H1 (cell line): ENCODE measurements around the gene CCNT2. TPM values are rescaled to one million over a fixed set of nuclear protein-coding genes. Genes with fewer than 3 reads are reported as not detected.

ENCODE experiments used
- CTCF ChIA-PET: fragments of 300-600 bp; sonication (Branson Sonifier 250); formaldehyde crosslinking; loops from one replicate; lab custom pipeline; 2021; ENCODE audit not compliant: partially characterized antibody; lab: Charles Lee
- POLR2A ChIA-PET: fragments of 300-600 bp; sonication (Branson Sonifier 250); formaldehyde crosslinking; loops from one replicate; lab custom pipeline; 2021; ENCODE audit warnings: inconsistent platforms; ENCODE audit not compliant: partially characterized antibody; lab: Charles Lee
- DNase-seq, 2 experiments: peaks; one replicate each; pipeline versions ENCODE4 v3.0.0 to v3.0.0-alpha.2; 2010 to 2022; ENCODE audit warnings: low spot score in 2 of 2, low read depth in 1 of 2, mixed read lengths in 1 of 2
- FAIRE-seq: peaks from 2 replicates; lab custom pipeline; 2011; peaks lifted over from hg19 to GRCh38; lab: Jason Lieb, UNC
- H2AFZ ChIP-seq: 2 replicates; pipeline ENCODE4 v1.8.1; 2012; ENCODE audit warnings: low read length, inconsistent platforms
- H2AK5ac ChIP-seq: 2 replicates; pipeline ENCODE4 v1.6.1; 2013; ENCODE audit warnings: low read depth, low read length
- H2BK120ac ChIP-seq: replicated peaks from 2 replicates; pipeline ENCODE3; 2013; ENCODE audit warnings: low read depth, low read length, inconsistent platforms
- H2BK12ac ChIP-seq: 2 replicates; pipeline ENCODE4 v1.6.1; 2013; ENCODE audit warnings: low read depth, low read length
- H2BK15ac ChIP-seq: 2 replicates; pipeline ENCODE4 v1.6.1; 2013; ENCODE audit warnings: low read length
- H2BK20ac ChIP-seq: 2 replicates; pipeline ENCODE4 v1.6.1; 2013; ENCODE audit warnings: low read length
- H2BK5ac ChIP-seq: 2 replicates; pipeline ENCODE4 v1.6.1; 2013; ENCODE audit warnings: low read depth, low read length
- H3K14ac ChIP-seq: 2 replicates; pipeline ENCODE4 v1.6.1; 2013; ENCODE audit warnings: inconsistent platforms; ENCODE audit not compliant: insufficient read length
- H3K18ac ChIP-seq: 2 replicates; pipeline ENCODE4 v1.6.1; 2013; ENCODE audit warnings: low read length; ENCODE audit errors: extremely low read depth
- H3K23ac ChIP-seq: 2 replicates; pipeline ENCODE4 v1.6.1; 2013; ENCODE audit warnings: inconsistent platforms; ENCODE audit not compliant: insufficient read length
- H3K23me2 ChIP-seq: 2 replicates; pipeline ENCODE4 v1.6.1; 2013; ENCODE audit warnings: low read depth, low read length
- H3K27ac ChIP-seq: 2 replicates; pipeline ENCODE4 v1.6.1; 2011; ENCODE audit warnings: low read depth, low read length, inconsistent platforms
- H3K27me3 ChIP-seq, 4 experiments: replicated peaks in 1 of 4; 1 replicate in 1 of 4; 2 replicates in 3 of 4; pipeline versions ENCODE4 v1.6.1 to v1.8.1; 2011 to 2013; ENCODE audit warnings: low read length in 3 of 4, mild to moderate bottlenecking in 3 of 4, inconsistent platforms in 2 of 4, mixed read lengths in 2 of 4, moderate library complexity in 1 of 4; ENCODE audit not compliant: control insufficient read depth in 3 of 4, insufficient read depth in 3 of 4; ENCODE audit errors: extremely low read depth in 1 of 4
- H3K36me3 ChIP-seq, 4 experiments: 2 replicates each; pipeline versions ENCODE4 v1.6.1 to v1.8.1; 2011 to 2013; ENCODE audit warnings: mild to moderate bottlenecking in 4 of 4, low read length in 3 of 4, moderate library complexity in 2 of 4, control low read depth in 1 of 4, inconsistent platforms in 1 of 4; ENCODE audit not compliant: insufficient read depth in 4 of 4, control insufficient read depth in 2 of 4
- H3K4ac ChIP-seq: replicated peaks from 2 replicates; pipeline ENCODE3; 2013; ENCODE audit warnings: low read length, low read depth, mixed read lengths, inconsistent platforms; ENCODE audit not compliant: insufficient read length
- H3K4me1 ChIP-seq, 4 experiments: replicated peaks in 1 of 4; 1 replicate in 1 of 4; 2 replicates in 3 of 4; pipeline versions ENCODE4 v1.6.1 to v1.8.1; 2011 to 2013; ENCODE audit warnings: low read length in 3 of 4, inconsistent platforms in 2 of 4, mixed read lengths in 1 of 4; ENCODE audit not compliant: insufficient read depth in 4 of 4, control insufficient read depth in 3 of 4
- H3K4me2 ChIP-seq, 2 experiments: 2 replicates each; pipeline versions ENCODE4 v1.6.1 to v1.8.1; 2011 to 2013; ENCODE audit warnings: low read depth in 2 of 2, low read length in 2 of 2, control low read depth in 1 of 2, inconsistent platforms in 1 of 2, mild to moderate bottlenecking in 1 of 2; ENCODE audit not compliant: insufficient read depth in 1 of 2
- H3K4me3 ChIP-seq, 4 experiments: fragments of 200-600, 300-600 bp in 1 of 4; sonication (generic), shearing (Covaris generic), sonication (Bioruptor Twin) in 1 of 4; 2 replicates each; pipeline versions ENCODE4 v1.5.1 to v1.8.1; 2011 to 2016; ENCODE audit warnings: low read length in 4 of 4, low read depth in 3 of 4, control low read depth in 2 of 4, inconsistent platforms in 2 of 4, mild to moderate bottlenecking in 2 of 4, mixed read lengths in 1 of 4, moderate library complexity in 1 of 4; ENCODE audit not compliant: insufficient read depth in 2 of 4; ENCODE audit errors: extremely low read depth in 1 of 4
- H3K56ac ChIP-seq: replicated peaks from 2 replicates; pipeline ENCODE3; 2013; ENCODE audit warnings: low read depth, mild to moderate bottlenecking, mixed read lengths, low read length, inconsistent platforms; ENCODE audit not compliant: insufficient read length
- H3K79me1 ChIP-seq: 2 replicates; pipeline ENCODE4 v1.6.1; 2013; ENCODE audit warnings: low read depth, low read length, control low read depth
- H3K79me2 ChIP-seq, 2 experiments: 2 replicates each; pipeline versions ENCODE4 v1.6.1 to v1.8.1; 2012 to 2013; ENCODE audit warnings: low read length in 2 of 2, mild to moderate bottlenecking in 2 of 2, inconsistent platforms in 1 of 2; ENCODE audit not compliant: insufficient read depth in 2 of 2, control insufficient read depth in 1 of 2
- H3K9ac ChIP-seq, 4 experiments: replicated peaks in 1 of 4; 1 replicate in 1 of 4; 2 replicates in 3 of 4; pipeline versions ENCODE4 v1.6.1 to v1.8.1; 2011 to 2013; ENCODE audit warnings: low read depth in 3 of 4, low read length in 3 of 4, control low read depth in 2 of 4, mild to moderate bottlenecking in 2 of 4, moderate library complexity in 2 of 4, inconsistent platforms in 1 of 4; ENCODE audit errors: extremely low read depth in 1 of 4
- H3K9me3 ChIP-seq, 2 experiments: 2 replicates each; pipeline versions ENCODE4 v1.6.1 to v1.8.1; 2012 to 2013; ENCODE audit warnings: mild to moderate bottlenecking in 2 of 2, moderate library complexity in 2 of 2, control low read depth in 1 of 2, inconsistent platforms in 1 of 2, low read depth in 1 of 2, low read length in 1 of 2, mixed read lengths in 1 of 2; ENCODE audit not compliant: insufficient read depth in 2 of 2
- H4K20me1 ChIP-seq, 2 experiments: replicated peaks in 1 of 2; 2 replicates each; pipeline versions ENCODE3 to v1.8.1; 2011 to 2013; ENCODE audit warnings: inconsistent platforms in 2 of 2, low read length in 2 of 2, mild to moderate bottlenecking in 1 of 2; ENCODE audit not compliant: insufficient read depth in 2 of 2, control insufficient read depth in 1 of 2
- H4K5ac ChIP-seq: 2 replicates; pipeline ENCODE4 v1.6.1; 2013; ENCODE audit warnings: low read length, low read depth, mixed read lengths, inconsistent platforms; ENCODE audit not compliant: insufficient read length
- H4K8ac ChIP-seq: 2 replicates; pipeline ENCODE4 v1.8.0; 2013; ENCODE audit warnings: mild to moderate bottlenecking, moderate library complexity, low read length, inconsistent platforms; ENCODE audit not compliant: insufficient read depth; ENCODE audit errors: extremely low read depth
- H4K91ac ChIP-seq: replicated peaks from 2 replicates; pipeline ENCODE3; 2013; ENCODE audit warnings: low read length, mixed read lengths, inconsistent platforms; ENCODE audit not compliant: insufficient read length
- BRCA1 ChIP-seq: IDR thresholded peaks from 2 replicates; pipeline ENCODE4 v1.6.1; 2012; ENCODE audit warnings: low read depth, low read length, improper control_type of control experiment
- CHD1 ChIP-seq: IDR thresholded peaks from 2 replicates; pipeline ENCODE4 v1.6.1; 2012; ENCODE audit warnings: low read depth, low read length, improper control_type of control experiment
- CHD2 ChIP-seq: IDR thresholded peaks from 2 replicates; pipeline ENCODE4 v1.6.1; 2012; ENCODE audit warnings: low read length, improper control_type of control experiment
- E2F6 ChIP-seq: IDR thresholded peaks from 2 replicates; pipeline ENCODE4 v1.6.1; 2012; ENCODE audit warnings: inconsistent platforms
- EGR1 ChIP-seq: IDR thresholded peaks from 2 replicates; pipeline ENCODE4 v1.6.1; 2011; ENCODE audit warnings: low read depth, low read length, borderline replicate concordance
- FOSL1 ChIP-seq: IDR thresholded peaks from 2 replicates; pipeline ENCODE4 v1.6.1; 2011; ENCODE audit warnings: mild to moderate bottlenecking, low read depth, low read length, moderate library complexity; ENCODE audit not compliant: insufficient read depth
- GABPA ChIP-seq: IDR thresholded peaks from 2 replicates; pipeline ENCODE4 v1.6.1; 2011; ENCODE audit warnings: mild to moderate bottlenecking, low read length, moderate library complexity, borderline replicate concordance; ENCODE audit not compliant: insufficient read depth
- SP1 ChIP-seq: IDR thresholded peaks from 2 replicates; pipeline ENCODE4 v1.6.1; 2011; ENCODE audit warnings: low read depth, low read length
- polyA plus RNA-seq, 7 experiments: library from polyadenylated mRNA; depleted of rRNA in 3 of 7; stranded (reverse) in 5 of 7; unstranded in 2 of 7; fragments of >200 nt in 5 of 7; fragments of 200-250 nt in 2 of 7; gene quantifications; 1 replicate in 5 of 7; 2 replicates in 1 of 7; 4 replicates in 1 of 7; pipeline versions ENCODE4 v1.2.1 to v1.2.3, GENCODE V29; 2011 to 2013; ENCODE audit warnings: missing spikeins in 2 of 7, mixed read lengths in 2 of 7
- total RNA-seq: library from RNA; stranded (reverse); fragmentation: NEBNext Ultra II Directional; extraction: Animal tissue kit (Norgen Biotek cat#: 25700); gene quantifications from 2 replicates; pipeline ENCODE4 v1.2.1, GENCODE V29; 2021
- TF ChIP-seq, protein P1 (sequence below): IDR thresholded peaks from 2 replicates; pipeline ENCODE4 v1.6.1; 2011; ENCODE audit warnings: low read length, improper control_type of control experiment

Gene CCNT2
- total and polyA plus RNA-seq, 2 of the 8 experiments (the other 6 are each of a cell fraction or from before 2014, with no cell fraction given), result 13.0 to 39.7 TPM

DNA sequence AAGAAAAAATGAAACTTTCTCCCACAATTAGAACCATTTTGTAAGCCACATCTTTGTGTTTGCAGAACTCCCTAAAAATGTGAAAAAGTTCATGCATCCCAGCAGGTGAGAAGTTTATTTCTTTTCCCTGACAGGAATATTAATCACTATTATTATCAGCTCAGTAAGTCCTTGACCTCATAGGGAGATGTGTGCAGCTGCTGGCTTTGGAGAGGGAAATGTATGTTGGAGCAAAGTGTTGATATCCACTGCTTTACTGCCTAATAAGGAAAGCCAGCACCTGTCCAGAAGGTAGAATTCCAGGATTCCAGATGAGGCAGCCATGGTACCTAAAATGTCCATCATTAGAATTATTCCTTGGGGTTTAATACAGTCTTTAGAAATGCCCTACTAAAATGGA is 35.8 kb upstream of the CCNT2 start:
- ChIA-PET POLR2A (no interaction called here), CTCF (no interaction called here)
- no peak overlapping the region for H4K8ac ChIP-seq
- H3K23me2 ChIP-seq, result no peaks in the 10 kb centered on the region
- H2BK12ac ChIP-seq, result no peak overlapping the region
- H3K79me1 ChIP-seq, result no peaks in the 10 kb centered on the region
- no peak overlapping the region for H3K18ac ChIP-seq
- H2BK15ac ChIP-seq, result no peak overlapping the region
- H3K4me2 ChIP-seq, result no peak overlapping the region
- H4K20me1 ChIP-seq, result peaks cover 0 to 2% of the 10 kb centered on the region in 2 experiments
- no peak overlapping the region for H3K4ac ChIP-seq
- H3K79me2 ChIP-seq, result no peaks in the 10 kb centered on the region
- FAIRE-seq, result no peak
- H2BK20ac ChIP-seq, result no peak overlapping the region
- no peak overlapping the region for H4K91ac ChIP-seq
- no peaks in the 10 kb centered on the region for H3K36me3 ChIP-seq
- no peak overlapping the region for H2BK120ac ChIP-seq
- H3K56ac ChIP-seq, result no peak overlapping the region
- H3K9ac ChIP-seq, result no peak overlapping the region
- H2AK5ac ChIP-seq, result no peak overlapping the region
- H3K4me1 ChIP-seq, result no peaks in the 10 kb centered on the region
- H2BK5ac ChIP-seq, result no peak overlapping the region
- no peaks in the 10 kb centered on the region for H3K9me3 ChIP-seq
- H3K23ac ChIP-seq, result no peak overlapping the region
- H4K5ac ChIP-seq, result no peak overlapping the region
- no peak overlapping the region for H3K27ac ChIP-seq
- H3K14ac ChIP-seq, result no peak overlapping the region
- no peaks in the 10 kb centered on the region for H3K27me3 ChIP-seq
- H3K4me3 ChIP-seq, result no peak overlapping the region
- no peak for DNase-seq
- TF ChIP-seq SP1, result no peak
- TF ChIP-seq BRCA1, result no peak
- no peak for TF ChIP-seq GABPA
- TF ChIP-seq E2F6, result no peak
- no peak for TF ChIP-seq EGR1
- no peak for TF ChIP-seq FOSL1
- no peak for TF ChIP-seq CHD1
- no peak for TF ChIP-seq CHD2
- TF ChIP-seq, protein P1, sequence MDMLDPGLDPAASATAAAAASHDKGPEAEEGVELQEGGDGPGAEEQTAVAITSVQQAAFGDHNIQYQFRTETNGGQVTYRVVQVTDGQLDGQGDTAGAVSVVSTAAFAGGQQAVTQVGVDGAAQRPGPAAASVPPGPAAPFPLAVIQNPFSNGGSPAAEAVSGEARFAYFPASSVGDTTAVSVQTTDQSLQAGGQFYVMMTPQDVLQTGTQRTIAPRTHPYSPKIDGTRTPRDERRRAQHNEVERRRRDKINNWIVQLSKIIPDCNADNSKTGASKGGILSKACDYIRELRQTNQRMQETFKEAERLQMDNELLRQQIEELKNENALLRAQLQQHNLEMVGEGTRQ, result no peak
- no peak overlapping the region for H2AFZ ChIP-seq
